Astrocyte (in vitro differentiated cells and primary cell): ENCODE measurements around the gene FAT3. TPM values are rescaled to one million over a fixed set of nuclear protein-coding genes. Genes with fewer than 3 reads are reported as not detected.

ENCODE experiments used
- DNase-seq: peaks from one replicate; pipeline ENCODE4 v3.0.0-alpha.2; 2010; ENCODE audit warnings: low read depth
- FAIRE-seq: peaks from 2 replicates; lab custom pipeline; 2011; peaks lifted over from hg19 to GRCh38; lab: Jason Lieb, UNC
- H2AFZ ChIP-seq: 2 replicates; pipeline ENCODE4 v1.6.0; 2012; ENCODE audit warnings: low read depth, low read length, inconsistent platforms
- H3K27ac ChIP-seq: 2 replicates; pipeline ENCODE4 v1.5.1; 2011; ENCODE audit warnings: low read depth, low read length, inconsistent platforms
- H3K27me3 ChIP-seq: 2 replicates; pipeline ENCODE4 v1.6.0; 2011; ENCODE audit warnings: low read length, inconsistent platforms; ENCODE audit not compliant: insufficient read depth
- H3K36me3 ChIP-seq: 2 replicates; pipeline ENCODE4 v1.5.1; 2011; ENCODE audit warnings: low read length, inconsistent platforms; ENCODE audit not compliant: insufficient read depth
- H3K4me1 ChIP-seq: 2 replicates; pipeline ENCODE4 v1.5.1; 2011; ENCODE audit warnings: low read length, inconsistent platforms; ENCODE audit not compliant: insufficient read depth
- H3K4me2 ChIP-seq: 2 replicates; pipeline ENCODE4 v1.6.0; 2012; ENCODE audit warnings: low read length, inconsistent platforms
- H3K4me3 ChIP-seq: 2 replicates; pipeline ENCODE4 v1.5.1; 2011; ENCODE audit warnings: low read depth, mild to moderate bottlenecking, low read length, inconsistent platforms; ENCODE audit not compliant: insufficient read depth
- H3K79me2 ChIP-seq: 2 replicates; pipeline ENCODE4 v1.6.0; 2012; ENCODE audit warnings: mild to moderate bottlenecking, low read length, inconsistent platforms; ENCODE audit not compliant: insufficient read depth
- H3K9ac ChIP-seq: 2 replicates; pipeline ENCODE4 v1.6.0; 2012; ENCODE audit warnings: mild to moderate bottlenecking, low read length, inconsistent platforms
- H3K9me3 ChIP-seq: 2 replicates; pipeline ENCODE4 v1.5.1; 2012; ENCODE audit warnings: low read depth, mild to moderate bottlenecking, low read length, inconsistent platforms; ENCODE audit not compliant: insufficient read depth
- H4K20me1 ChIP-seq: 2 replicates; pipeline ENCODE4 v1.6.0; 2012; ENCODE audit warnings: low read length, inconsistent platforms; ENCODE audit not compliant: insufficient read depth
- H3K27ac Mint-ChIP-seq: one replicate; pipeline ENCODE4 v1.8.0; 2021; ENCODE audit warnings: mild to moderate bottlenecking, mixed read lengths; ENCODE audit not compliant: unreplicated experiment
- H3K27me3 Mint-ChIP-seq: one replicate; pipeline ENCODE4 v1.8.0; 2021; ENCODE audit warnings: low read depth, mixed read lengths; ENCODE audit not compliant: unreplicated experiment
- H3K36me3 Mint-ChIP-seq: one replicate; pipeline ENCODE4 v1.8.0; 2021; ENCODE audit warnings: low read depth, mixed read lengths; ENCODE audit not compliant: unreplicated experiment
- H3K4me1 Mint-ChIP-seq: one replicate; pipeline ENCODE4 v1.8.0; 2021; ENCODE audit warnings: low read depth, mixed read lengths; ENCODE audit not compliant: unreplicated experiment
- H3K4me3 Mint-ChIP-seq: one replicate; pipeline ENCODE4 v1.8.0; 2021; ENCODE audit warnings: mild to moderate bottlenecking, moderate library complexity, mixed read lengths; ENCODE audit not compliant: unreplicated experiment
- H3K9me3 Mint-ChIP-seq: one replicate; pipeline ENCODE4 v1.8.0; 2021; ENCODE audit warnings: mild to moderate bottlenecking, mixed read lengths; ENCODE audit not compliant: unreplicated experiment
- EZH2 ChIP-seq: IDR thresholded peaks from 2 replicates; pipeline ENCODE4 v1.6.1; 2012; ENCODE audit warnings: mild to moderate bottlenecking, low read length, inconsistent platforms; ENCODE audit not compliant: insufficient read depth
- total RNA-seq: library from RNA; stranded (reverse); gene quantifications from 2 replicates; pipeline ENCODE4 v1.2.1, GENCODE V29; 2021
- TF ChIP-seq, protein P1 (sequence below): IDR thresholded peaks from 2 replicates; pipeline ENCODE4 v1.5.1; 2011; ENCODE audit warnings: low read depth, mild to moderate bottlenecking, inconsistent platforms, low read length, moderate library complexity; ENCODE audit not compliant: insufficient read depth

FAT3 gene
- total RNA-seq, 1 donor from 2014 or later, result 37.0 TPM

DNA sequence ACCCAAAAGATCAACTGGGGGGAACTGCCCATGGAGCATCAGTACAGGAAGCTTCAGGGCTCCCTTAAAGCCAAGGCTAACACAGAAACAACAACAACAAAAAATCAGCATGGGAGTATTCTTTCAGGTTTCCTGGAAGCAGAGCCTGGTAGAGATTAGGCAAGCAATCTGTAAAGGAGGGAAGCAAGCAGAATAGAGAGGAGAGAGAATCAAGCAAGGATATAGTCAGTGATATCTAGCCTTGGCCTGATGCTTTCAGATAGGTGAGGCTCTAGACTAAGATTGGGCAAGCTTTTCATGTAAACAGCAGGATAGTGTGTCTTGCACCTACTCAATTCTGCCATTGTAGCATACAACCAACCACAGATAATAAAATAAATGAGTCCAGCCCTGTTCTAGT, 44.4 kb upstream of the FAT3 start:
- H3K4me1 Mint-ChIP-seq, result no peaks in the 10 kb centered on the region
- H3K36me3 Mint-ChIP-seq, result no peaks in the 10 kb centered on the region
- H3K36me3 ChIP-seq, result no peaks in the 10 kb centered on the region
- no peak for TF ChIP-seq EZH2
- TF ChIP-seq, protein P1, sequence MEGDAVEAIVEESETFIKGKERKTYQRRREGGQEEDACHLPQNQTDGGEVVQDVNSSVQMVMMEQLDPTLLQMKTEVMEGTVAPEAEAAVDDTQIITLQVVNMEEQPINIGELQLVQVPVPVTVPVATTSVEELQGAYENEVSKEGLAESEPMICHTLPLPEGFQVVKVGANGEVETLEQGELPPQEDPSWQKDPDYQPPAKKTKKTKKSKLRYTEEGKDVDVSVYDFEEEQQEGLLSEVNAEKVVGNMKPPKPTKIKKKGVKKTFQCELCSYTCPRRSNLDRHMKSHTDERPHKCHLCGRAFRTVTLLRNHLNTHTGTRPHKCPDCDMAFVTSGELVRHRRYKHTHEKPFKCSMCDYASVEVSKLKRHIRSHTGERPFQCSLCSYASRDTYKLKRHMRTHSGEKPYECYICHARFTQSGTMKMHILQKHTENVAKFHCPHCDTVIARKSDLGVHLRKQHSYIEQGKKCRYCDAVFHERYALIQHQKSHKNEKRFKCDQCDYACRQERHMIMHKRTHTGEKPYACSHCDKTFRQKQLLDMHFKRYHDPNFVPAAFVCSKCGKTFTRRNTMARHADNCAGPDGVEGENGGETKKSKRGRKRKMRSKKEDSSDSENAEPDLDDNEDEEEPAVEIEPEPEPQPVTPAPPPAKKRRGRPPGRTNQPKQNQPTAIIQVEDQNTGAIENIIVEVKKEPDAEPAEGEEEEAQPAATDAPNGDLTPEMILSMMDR, result no peak
- no peaks in the 10 kb centered on the region for H3K9me3 Mint-ChIP-seq
- no peak overlapping the region for H3K4me3 ChIP-seq
- H3K9me3 ChIP-seq, result no peaks in the 10 kb centered on the region
- no peak overlapping the region for H3K27ac Mint-ChIP-seq
- no peaks in the 10 kb centered on the region for H3K79me2 ChIP-seq
- peak overlapping the region; percentile 49 for H2AFZ ChIP-seq
- H3K27me3 ChIP-seq, result no peaks in the 10 kb centered on the region
- FAIRE-seq (no peak), DNase-seq (peak; percentile 6)
- H3K9ac ChIP-seq, result no peak overlapping the region
- peak overlapping the region; percentile 51 for H3K27ac ChIP-seq
- H3K4me3 Mint-ChIP-seq, result no peak overlapping the region
- H4K20me1 ChIP-seq, result no peaks in the 10 kb centered on the region
- no peaks in the 10 kb centered on the region for H3K27me3 Mint-ChIP-seq
- H3K4me1 ChIP-seq, result peaks cover 10% of the 10 kb centered on the region
- peak overlapping the region; percentile 44 for H3K4me2 ChIP-seq

DNA sequence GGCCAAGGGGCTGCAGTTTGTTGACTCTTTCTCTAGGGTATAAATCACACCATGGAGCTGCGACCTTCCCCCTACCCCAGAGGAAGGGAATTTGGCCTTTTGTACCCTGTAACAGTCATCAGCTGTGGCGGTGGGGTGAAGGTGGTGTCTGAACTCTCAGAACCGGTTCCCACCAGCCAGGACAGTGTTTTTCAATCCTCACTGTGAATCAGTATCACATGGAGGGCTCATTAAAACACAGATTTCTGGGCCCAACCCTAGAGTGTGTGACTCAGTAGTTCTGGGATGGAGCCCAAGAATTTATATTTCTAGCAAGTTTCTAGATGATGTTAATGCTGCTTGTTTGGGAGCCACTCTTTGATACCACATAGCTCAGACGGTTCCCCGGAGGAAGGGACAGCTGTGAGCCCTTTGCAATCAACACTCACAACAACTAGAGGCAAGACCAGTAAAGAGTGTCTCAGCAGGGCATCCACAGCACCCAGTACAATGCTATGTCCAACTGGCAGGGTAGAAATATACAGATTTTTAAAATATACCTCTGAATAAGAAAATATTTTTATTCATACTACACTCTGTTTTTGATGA, 43.9 kb upstream of the FAT3 start:
- H3K27ac Mint-ChIP-seq, result no peak overlapping the region

More for the DNA sequence above, 43.9 kb upstream of the FAT3 start:
- H3K9ac ChIP-seq, result no peak overlapping the region
- DNase-seq (peak; percentile 82), FAIRE-seq (peak; percentile 32)
- H3K36me3 ChIP-seq, result no peaks in the 10 kb centered on the region
- H3K4me3 ChIP-seq, result no peak overlapping the region
- TF ChIP-seq, protein P1, result no peak
- TF ChIP-seq EZH2, result no peak
- peaks cover 10% of the 10 kb centered on the region for H3K4me1 ChIP-seq
- no peaks in the 10 kb centered on the region for H3K79me2 ChIP-seq
- Mint-ChIP-seq H3K36me3 (no peaks in the 10 kb centered on the region), H3K27me3 (no peaks in the 10 kb centered on the region), H3K9me3 (no peaks in the 10 kb centered on the region), H3K4me3 (no peak overlapping the region), H3K4me1 (no peaks in the 10 kb centered on the region)
- H2AFZ ChIP-seq, result peak overlapping the region; percentile 49
- no peaks in the 10 kb centered on the region for H3K27me3 ChIP-seq
- no peaks in the 10 kb centered on the region for H4K20me1 ChIP-seq
- H3K9me3 ChIP-seq, result no peaks in the 10 kb centered on the region
- peak overlapping the region; percentile 44 for H3K4me2 ChIP-seq
- H3K27ac ChIP-seq, result peak overlapping the region; percentile 51
